ENCODE data around the gene CORIN.

CORIN gene

GRCh38 chr4:47752214-47752613, 85.7 kb downstream of the CORIN start:
- no peak overlapping the region for H3K27ac ChIP-seq
- no peaks in the 10 kb centered on the region for H3K27me3 ChIP-seq (ENCODE audit: insufficient read depth, low read depth)
- no peaks in the 10 kb centered on the region for H3K36me3 ChIP-seq (ENCODE audit: insufficient read depth)
- H3K4me2 ChIP-seq, result no peak overlapping the region
- no peaks in the 10 kb centered on the region for H3K4me1 ChIP-seq (ENCODE audit: low read depth, poor library complexity, severe bottlenecking)
- H3K79me2 ChIP-seq (ENCODE audit: insufficient read depth, low read depth), result no peaks in the 10 kb centered on the region
- H3K4me3 ChIP-seq (IDR thresholded peaks at IDR 0.05; ENCODE audit: insufficient read depth, low read depth, low read length), result no peak overlapping the region
- TF ChIP-seq, protein P1, sequence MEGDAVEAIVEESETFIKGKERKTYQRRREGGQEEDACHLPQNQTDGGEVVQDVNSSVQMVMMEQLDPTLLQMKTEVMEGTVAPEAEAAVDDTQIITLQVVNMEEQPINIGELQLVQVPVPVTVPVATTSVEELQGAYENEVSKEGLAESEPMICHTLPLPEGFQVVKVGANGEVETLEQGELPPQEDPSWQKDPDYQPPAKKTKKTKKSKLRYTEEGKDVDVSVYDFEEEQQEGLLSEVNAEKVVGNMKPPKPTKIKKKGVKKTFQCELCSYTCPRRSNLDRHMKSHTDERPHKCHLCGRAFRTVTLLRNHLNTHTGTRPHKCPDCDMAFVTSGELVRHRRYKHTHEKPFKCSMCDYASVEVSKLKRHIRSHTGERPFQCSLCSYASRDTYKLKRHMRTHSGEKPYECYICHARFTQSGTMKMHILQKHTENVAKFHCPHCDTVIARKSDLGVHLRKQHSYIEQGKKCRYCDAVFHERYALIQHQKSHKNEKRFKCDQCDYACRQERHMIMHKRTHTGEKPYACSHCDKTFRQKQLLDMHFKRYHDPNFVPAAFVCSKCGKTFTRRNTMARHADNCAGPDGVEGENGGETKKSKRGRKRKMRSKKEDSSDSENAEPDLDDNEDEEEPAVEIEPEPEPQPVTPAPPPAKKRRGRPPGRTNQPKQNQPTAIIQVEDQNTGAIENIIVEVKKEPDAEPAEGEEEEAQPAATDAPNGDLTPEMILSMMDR (conservative IDR thresholded peaks at IDR 0.05; ENCODE audit: low read depth, low read length), result no peak
- no peak overlapping the region for H3K9ac ChIP-seq
- no peaks in the 10 kb centered on the region for H4K20me1 ChIP-seq (ENCODE audit: insufficient read depth)
- H2AFZ ChIP-seq (ENCODE audit: low read depth), result no peak overlapping the region

DNA sequence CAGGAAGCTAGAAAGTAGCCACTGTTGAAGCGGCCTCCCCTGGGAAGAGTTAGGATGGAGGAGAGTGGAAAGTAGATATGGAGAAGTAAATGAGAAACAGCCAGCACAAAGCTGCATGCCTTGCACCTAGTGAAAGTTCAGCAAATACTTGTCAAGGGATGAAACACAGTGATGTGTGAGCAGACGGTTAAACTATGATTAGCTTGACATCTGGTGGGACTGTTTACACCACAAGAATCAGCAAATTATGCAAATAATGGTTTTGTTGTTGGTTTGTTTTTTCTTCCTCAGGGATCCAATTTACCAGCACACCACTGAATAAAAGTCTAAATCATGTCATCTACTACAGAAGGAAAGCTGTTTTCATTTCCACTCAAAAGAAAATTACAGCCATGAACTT, 87.1 kb downstream of the CORIN start:
- Histone ChIP-seq H3K36me3 (ENCODE audit: insufficient read depth) (no peaks in the 10 kb centered on the region), H3K4me2 (no peak overlapping the region), H3K79me2 (ENCODE audit: insufficient read depth, low read depth) (no peaks in the 10 kb centered on the region), H3K9ac (no peak overlapping the region), H3K4me3 (IDR thresholded peaks at IDR 0.05; ENCODE audit: insufficient read depth, low read depth, low read length) (no peak overlapping the region), H3K4me1 (ENCODE audit: low read depth, poor library complexity, severe bottlenecking) (no peaks in the 10 kb centered on the region), H2AFZ (ENCODE audit: low read depth) (no peak overlapping the region), H4K20me1 (ENCODE audit: insufficient read depth) (no peaks in the 10 kb centered on the region), H3K27ac (no peak overlapping the region), H3K27me3 (ENCODE audit: insufficient read depth, low read depth) (no peaks in the 10 kb centered on the region)
- TF ChIP-seq, protein P1 (conservative IDR thresholded peaks at IDR 0.05; ENCODE audit: low read depth, low read length), result no peak

GRCh38 chr4:47749858-47750257, 88.0 kb downstream of the CORIN start:
- Histone ChIP-seq H3K27ac (no peak overlapping the region), H4K20me1 (ENCODE audit: insufficient read depth) (no peaks in the 10 kb centered on the region), H3K79me2 (ENCODE audit: insufficient read depth, low read depth) (no peaks in the 10 kb centered on the region), H3K9ac (no peak overlapping the region), H2AFZ (ENCODE audit: low read depth) (no peak overlapping the region), H3K4me1 (ENCODE audit: low read depth, poor library complexity, severe bottlenecking) (no peaks in the 10 kb centered on the region), H3K36me3 (ENCODE audit: insufficient read depth) (no peaks in the 10 kb centered on the region), H3K27me3 (ENCODE audit: insufficient read depth, low read depth) (no peaks in the 10 kb centered on the region), H3K4me2 (no peak overlapping the region), H3K4me3 (IDR thresholded peaks at IDR 0.05; ENCODE audit: insufficient read depth, low read depth, low read length) (no peak overlapping the region)
- TF ChIP-seq, protein P1 (conservative IDR thresholded peaks at IDR 0.05; ENCODE audit: low read depth, low read length), result no peak

DNA sequence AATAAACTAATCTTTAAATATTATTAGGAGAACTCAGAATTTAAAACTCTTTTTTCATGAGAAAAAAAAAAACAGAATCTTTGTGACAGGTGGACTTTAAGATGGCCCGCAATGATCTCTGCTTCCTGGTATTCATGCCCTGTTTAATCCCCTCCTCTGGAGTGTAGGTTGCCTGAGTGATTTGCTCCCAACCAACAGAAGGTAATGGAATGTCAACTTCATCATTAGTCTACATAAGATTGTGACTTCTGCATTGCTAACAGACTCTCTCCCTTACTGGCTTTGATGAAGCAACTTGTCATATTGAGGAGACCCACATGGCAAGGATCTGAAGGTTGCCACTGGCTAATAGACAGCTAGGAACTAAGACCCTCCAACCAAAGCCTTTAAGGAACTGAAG, 88.8 kb downstream of the CORIN start:
- TF ChIP-seq, protein P1 (conservative IDR thresholded peaks at IDR 0.05; ENCODE audit: low read depth, low read length), result no peak
- Histone ChIP-seq H3K4me2 (no peak overlapping the region), H3K36me3 (ENCODE audit: insufficient read depth) (no peaks in the 10 kb centered on the region), H3K4me3 (IDR thresholded peaks at IDR 0.05; ENCODE audit: insufficient read depth, low read depth, low read length) (no peak overlapping the region), H3K79me2 (ENCODE audit: insufficient read depth, low read depth) (no peaks in the 10 kb centered on the region), H3K27ac (no peak overlapping the region), H4K20me1 (ENCODE audit: insufficient read depth) (no peaks in the 10 kb centered on the region), H3K4me1 (ENCODE audit: low read depth, poor library complexity, severe bottlenecking) (no peaks in the 10 kb centered on the region), H2AFZ (ENCODE audit: low read depth) (no peak overlapping the region), H3K27me3 (ENCODE audit: insufficient read depth, low read depth) (no peaks in the 10 kb centered on the region), H3K9ac (no peak overlapping the region)

Data from KMS-11 (cell line).